ENCODE data around the gene BEX4. TPM values are rescaled to one million over a fixed set of nuclear protein-coding genes. Genes with fewer than 3 reads are reported as not detected.
A peak's percentile ranks its signal among the peaks of the same experiment; 100 is the strongest.

BEX4 gene
- total and polyA plus RNA-seq, 10 of the 15 experiments (the other 5 are each of a cell fraction or from before 2014, with no cell fraction given), result 0.76 to 3.3 (median 2.2) TPM

- no peak for TF ChIP-seq CEBPZ (IDR thresholded peaks at IDR 0.05; ENCODE audit: low read depth, low read length)
- TF ChIP-seq MTA3 (IDR thresholded peaks at IDR 0.05; ENCODE audit: borderline replicate concordance, low read length), result no peak
- peak; percentile 39; the same call in 1 of the 2 replicates for TF ChIP-seq POLR2A (IDR thresholded peaks at IDR 0.05; ENCODE audit: low read depth, low read length)
- no peak for TF ChIP-seq HDAC6 (IDR thresholded peaks at IDR 0.05; ENCODE audit: unreplicated experiment)
- TF ChIP-seq FOS (IDR thresholded peaks at IDR 0.05; ENCODE audit: borderline replicate concordance, extremely low read depth, insufficient read length), result no peak
- no peak for TF ChIP-seq POLR2AphosphoS2 (IDR thresholded peaks at IDR 0.05; ENCODE audit: low read depth, low read length)
- TF ChIP-seq USF2 (IDR thresholded peaks at IDR 0.05; ENCODE audit: borderline replicate concordance, low read depth, low read length), result peak; percentile 49
- TF ChIP-seq NFXL1 (IDR thresholded peaks at IDR 0.05; ENCODE audit: borderline replicate concordance), result no peak
- no peak for TF ChIP-seq SMAD5 (IDR thresholded peaks at IDR 0.05; ENCODE audit: low read depth)
- TF ChIP-seq BMI1 (IDR thresholded peaks at IDR 0.05; ENCODE audit: borderline replicate concordance), result no peak
- TF ChIP-seq POU2F2 (IDR thresholded peaks at IDR 0.05; ENCODE audit: borderline replicate concordance, low read depth, low read length), result no peak
- no peak for TF ChIP-seq IRF4 (IDR thresholded peaks at IDR 0.05; ENCODE audit: low read depth, low read length)
- TF ChIP-seq GABPA (IDR thresholded peaks at IDR 0.05; ENCODE audit: low read depth), result no peak
- no peak for TF ChIP-seq CHD1 (IDR thresholded peaks at IDR 0.05; ENCODE audit: low read depth, low read length)
- TF ChIP-seq YY1 (IDR thresholded peaks at IDR 0.05; ENCODE audit: low read depth, low read length), result no peak
- no peak for TF ChIP-seq HSF1 (IDR thresholded peaks at IDR 0.05; ENCODE audit: low read depth, low read length)
- no peak for TF ChIP-seq CBX3 (IDR thresholded peaks at IDR 0.05; ENCODE audit: borderline replicate concordance, low read depth)
- peak; percentile 61 to 89; a peak in 3 of 4 replicates for TF ChIP-seq BHLHE40 (IDR thresholded peaks at IDR 0.05; ENCODE audit: borderline replicate concordance in 1 of 2, low read depth in 2 of 2, low read length in 1 of 2)
- no peak for TF ChIP-seq NKRF (conservative IDR thresholded peaks at IDR 0.05)
- TF ChIP-seq USF1 (IDR thresholded peaks at IDR 0.05; ENCODE audit: borderline replicate concordance, extremely low read length, insufficient read depth, low read depth, low read length), result peak; percentile 68
- TF ChIP-seq MEF2B (IDR thresholded peaks at IDR 0.05; ENCODE audit: partially characterized antibody, poor library complexity, severe bottlenecking), result no peak
Observed at GRCh38 chrX:103254921-103255493, 40.1 kb downstream of the BEX4 start, which contains the start of gene TCEAL8 (continued).

All from GM12878 (cell line).